Mesenteric fat pad (tissue), 1 donor: ENCODE results near the gene HES3. TPM values are rescaled to one million over a fixed set of nuclear protein-coding genes. Genes with fewer than 3 reads are reported as not detected.

Source experiments
- DNase-seq: peaks from one replicate; pipeline ENCODE4 v3.0.0-alpha.2; 2020; ENCODE audit warnings: low spot score
- total RNA-seq: library from RNA; stranded (reverse); fragmentation: NEBNext Ultra II Directional; extraction: Animal tissue kit (Norgen Biotek cat#: 25700); gene quantifications from one replicate; pipeline ENCODE4 v1.2.1, GENCODE V29; 2021
- donor health status: DM: yes; HTN: yes; CAD: no.

HES3 gene
- total RNA-seq, 1 donor from 2014 or later: not detected

DNA sequence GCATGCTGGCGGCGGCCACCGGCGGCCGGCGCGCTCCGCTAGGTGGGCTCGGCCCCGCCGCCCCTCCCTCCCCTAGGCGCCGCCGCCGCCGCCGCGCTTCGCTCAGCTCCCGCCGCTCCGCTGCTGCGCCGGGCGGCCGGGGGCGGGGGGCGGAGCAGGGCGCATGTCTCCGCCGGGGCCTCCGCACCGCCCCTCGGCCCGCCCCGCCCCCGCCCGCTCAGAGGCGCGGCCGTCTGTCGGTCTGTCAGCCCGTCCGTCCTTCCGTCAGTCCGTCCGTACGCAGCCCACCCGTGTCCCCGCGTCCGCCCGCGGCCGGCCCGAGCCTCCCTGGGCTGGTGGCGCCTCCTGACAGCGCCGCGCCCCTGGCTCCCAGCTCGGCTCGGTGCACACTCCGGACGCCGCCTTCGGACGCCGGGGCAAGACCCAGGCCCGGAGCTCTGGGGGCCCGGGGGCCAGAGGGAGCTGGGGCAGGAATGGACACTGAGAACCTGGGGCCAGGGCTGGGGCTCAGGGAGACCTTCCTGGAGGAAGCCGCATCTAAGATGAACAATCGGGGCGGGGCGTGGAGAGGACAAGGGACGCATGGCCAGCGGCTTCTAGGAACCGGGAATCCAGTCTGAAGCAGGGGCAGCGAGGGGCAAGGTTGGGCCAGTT, 17.1 kb downstream of the HES3 start, which contains the start of gene GPR153:
TSS of gene GPR153 (minus strand) at position 138 of the 654 bp plus-strand sequence. CDS start 6,193 bp downstream, outside the sequence.
- no peak for DNase-seq

GRCh38 chr1:6261615-6261995, 17.6 kb downstream of the HES3 start:
- no peak for DNase-seq

DNA sequence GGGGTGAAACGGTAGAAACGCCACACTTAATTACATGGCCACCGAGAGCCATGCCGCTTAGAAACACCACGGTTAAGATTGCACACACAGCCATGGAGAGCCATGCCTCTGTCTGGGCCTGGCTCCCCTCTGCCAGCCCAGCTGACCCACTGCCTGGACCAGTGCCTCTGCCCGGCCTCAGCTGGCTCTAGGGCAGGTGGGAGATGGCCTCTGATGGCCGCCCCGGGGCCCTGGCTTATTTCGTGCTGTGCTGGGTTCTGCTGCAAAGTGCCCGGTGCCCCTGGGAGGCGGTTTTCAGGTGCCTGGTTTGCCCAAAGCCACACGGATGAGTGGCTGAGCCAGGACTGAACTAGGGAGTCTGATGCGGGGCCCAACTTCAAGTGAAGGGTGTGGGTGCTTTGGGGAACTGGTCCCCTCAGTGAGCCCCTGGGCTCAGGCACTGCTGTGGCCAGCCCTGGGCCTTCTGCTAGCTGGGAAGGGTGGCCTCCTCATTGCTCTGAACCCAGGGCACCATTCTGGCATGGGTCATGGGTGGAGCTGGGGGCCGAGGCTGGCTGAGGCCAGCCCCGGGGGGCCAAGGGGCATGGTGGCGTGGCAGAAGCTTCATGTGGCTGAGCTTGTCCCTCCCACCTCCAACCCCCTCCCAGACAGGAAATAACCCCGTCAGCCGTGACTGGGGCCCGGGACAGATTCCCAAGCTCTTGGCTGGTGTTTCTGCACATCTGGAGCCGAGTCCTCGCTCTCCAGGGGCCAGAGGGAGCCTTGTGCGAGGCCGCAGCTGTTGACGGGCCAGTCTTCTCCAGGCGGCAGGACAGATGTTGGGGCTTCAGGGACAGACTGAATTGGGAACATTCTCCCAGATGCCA, 18.8 kb downstream of the HES3 start:
- no peak for DNase-seq

GRCh38 chr1:6263716-6264115, 19.7 kb downstream of the HES3 start:
- no peak for DNase-seq

DNA sequence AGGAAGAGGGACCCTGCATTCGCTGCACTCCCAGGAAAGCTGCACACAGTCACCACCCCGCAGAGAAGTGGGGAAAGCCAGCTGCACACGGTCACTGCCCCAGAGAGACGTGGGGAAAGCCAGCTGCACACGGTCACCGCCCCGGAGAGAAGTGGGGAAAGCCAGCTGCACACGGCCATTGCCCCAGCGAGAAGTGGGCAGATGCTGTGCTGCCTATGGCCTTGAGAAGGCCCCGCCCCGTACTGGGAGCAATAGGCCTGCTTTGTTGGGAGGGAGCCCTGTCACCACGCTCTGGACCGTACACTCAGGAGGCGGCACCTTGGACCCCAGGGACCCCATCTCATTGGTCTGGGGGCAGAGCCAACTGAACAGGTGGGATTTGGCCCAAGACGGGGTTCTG, 21.2 kb downstream of the HES3 start:
- no peak for DNase-seq

DNA sequence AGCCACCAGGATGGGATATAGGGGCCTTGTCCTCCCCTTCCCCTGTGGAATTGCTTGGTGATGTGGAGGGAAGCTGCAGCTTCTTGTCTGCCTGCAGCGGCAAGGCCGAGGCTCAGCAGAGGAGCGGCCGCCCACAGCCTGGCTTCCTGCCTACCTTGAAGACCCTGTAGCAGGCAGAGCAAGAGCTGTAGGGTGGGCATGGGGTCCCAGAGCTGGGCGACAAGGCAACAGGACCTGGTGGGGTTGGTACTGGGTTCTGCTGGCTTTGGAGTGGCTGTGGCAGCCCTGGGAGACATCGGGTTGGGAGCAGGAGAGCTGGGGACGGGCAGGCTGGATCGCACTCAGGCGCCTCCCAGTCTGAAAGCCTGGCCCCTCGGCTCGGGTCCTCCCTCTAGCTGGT, 22.7 kb downstream of the HES3 start:
- no peak for DNase-seq

DNA sequence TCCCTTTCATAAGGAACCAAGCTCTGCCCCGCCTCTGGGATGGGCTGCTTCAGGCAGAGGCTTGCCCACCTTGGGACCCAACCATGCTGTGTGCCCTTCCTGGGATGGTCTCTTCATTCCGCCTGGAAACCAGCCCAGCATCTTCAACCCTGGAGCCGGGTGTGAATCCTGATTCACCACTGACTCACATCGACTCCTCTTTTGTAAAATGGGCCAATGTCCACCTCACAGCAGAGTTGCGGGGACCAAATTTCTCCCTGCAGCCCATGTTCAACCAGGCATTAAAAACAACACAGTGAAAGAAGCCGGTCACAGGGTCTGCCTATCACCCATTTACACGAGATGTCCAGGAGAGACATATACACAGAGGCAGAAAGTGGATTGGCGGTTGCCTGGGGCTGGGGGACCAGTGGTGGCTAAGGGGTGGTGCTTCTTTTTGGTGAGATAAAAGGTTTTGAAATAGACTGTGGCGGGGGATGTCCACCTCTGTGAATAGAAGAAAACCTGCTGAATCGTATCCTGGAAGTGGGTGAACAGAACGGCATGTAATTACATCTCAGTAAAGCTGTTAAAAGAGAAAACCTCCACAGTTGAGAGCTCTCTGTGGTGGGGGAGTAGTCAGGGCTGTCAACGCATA, 23.8 kb downstream of the HES3 start:
- DNase-seq: no peak

DNA sequence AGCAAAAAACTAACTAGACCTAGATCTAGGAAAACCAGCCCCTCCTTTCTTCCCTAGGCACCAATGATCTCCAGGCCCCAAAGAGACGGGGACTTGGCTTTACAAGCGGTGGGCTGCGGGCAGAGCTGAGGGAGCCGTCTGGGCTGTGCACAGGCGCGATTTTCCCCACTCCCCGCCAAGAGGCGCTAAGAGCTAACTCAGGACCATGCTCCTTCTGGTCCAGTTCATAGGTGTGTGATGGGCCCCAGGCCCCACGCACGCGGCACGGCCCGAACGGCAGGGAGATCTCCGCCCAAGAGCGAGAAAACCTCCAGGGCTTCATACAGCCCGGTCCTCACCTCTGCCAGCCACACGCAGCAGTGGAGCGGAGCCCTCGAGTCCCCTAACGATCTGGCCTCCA, 24.4 kb downstream of the HES3 start:
- no peak for DNase-seq

GRCh38 chr1:6269296-6269695, 25.3 kb downstream of the HES3 start:
- DNase-seq: no peak

DNA sequence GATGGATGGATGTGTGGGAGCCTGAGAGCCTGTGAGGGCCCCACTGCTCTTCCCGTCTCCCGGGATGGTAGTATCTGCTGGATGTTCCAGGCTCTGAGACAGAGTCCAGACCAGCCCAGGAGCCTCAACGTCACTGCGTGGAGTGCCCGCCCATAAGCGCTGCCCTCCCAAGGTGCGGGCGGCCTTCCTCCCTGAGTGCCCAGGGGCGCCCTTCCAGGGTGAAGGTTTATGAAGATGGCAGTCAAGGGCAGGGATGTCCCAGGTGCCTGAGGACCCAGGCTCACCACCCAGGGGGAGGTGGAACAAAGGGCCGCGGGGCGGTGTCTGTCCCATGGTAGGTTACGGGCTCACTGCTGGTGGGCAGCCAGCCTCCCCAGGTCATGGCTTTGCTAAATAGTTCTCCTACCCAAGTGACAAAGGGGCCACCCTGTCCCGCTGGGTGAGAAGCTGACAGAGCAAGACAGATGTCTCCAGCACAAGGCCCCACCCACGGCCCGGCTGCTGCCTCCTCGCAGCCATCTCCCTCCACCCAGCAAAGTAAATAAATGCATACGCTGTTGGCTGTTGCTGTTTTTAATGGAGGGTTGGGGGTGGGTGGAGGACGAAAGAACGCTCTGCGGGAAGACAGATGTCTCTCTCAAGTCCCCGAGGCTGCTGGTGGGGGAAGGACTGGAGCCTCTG, 25.9 kb downstream of the HES3 start:
- DNase-seq: no peak

DNA sequence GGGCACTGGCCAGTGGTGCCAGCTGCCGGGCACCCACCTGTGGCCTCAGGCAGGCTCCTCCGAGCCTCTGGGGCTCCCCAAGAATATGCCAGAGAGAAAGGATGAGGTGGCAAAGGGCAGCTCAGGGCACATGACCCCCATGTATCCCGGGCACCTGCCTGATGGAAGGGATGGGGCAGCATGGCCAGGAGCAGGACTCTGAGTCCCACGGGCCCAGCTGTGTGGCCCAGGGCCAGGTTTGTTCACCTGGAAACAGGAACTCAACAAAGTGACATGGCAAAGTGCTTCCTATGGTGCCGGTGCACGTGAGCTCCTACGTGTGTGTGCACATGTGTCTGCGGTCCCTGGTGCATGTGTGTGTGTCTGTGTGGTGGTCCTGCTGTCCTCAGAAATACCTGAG, 26.4 kb downstream of the HES3 start:
- no peak for DNase-seq

GRCh38 chr1:6271006-6271405, 27.0 kb downstream of the HES3 start:
- no peak for DNase-seq

- DNase-seq: no peak
Measured at GRCh38 chr1:6271554-6271953, 27.6 kb downstream of the HES3 start.

DNA sequence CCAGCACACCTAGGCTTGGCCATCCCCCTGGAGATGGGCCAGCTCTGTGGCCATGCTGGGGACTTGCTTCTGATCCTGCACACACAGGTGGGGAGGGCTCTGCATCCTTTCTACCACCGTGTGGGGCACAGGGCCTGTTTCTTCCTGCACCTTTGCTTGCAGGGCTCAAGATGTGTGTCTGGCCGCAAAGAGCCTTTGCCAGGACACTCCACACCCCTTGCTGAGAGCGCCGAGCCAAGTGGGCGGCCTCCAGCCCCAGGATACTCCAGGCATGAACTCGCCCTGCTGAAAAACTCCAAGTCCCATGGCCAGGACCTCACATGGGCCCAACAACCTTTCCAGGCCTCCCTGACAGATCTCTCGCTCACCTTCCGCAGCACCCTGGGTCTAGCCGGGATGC, 28.5 kb downstream of the HES3 start:
- DNase-seq: no peak

DNA sequence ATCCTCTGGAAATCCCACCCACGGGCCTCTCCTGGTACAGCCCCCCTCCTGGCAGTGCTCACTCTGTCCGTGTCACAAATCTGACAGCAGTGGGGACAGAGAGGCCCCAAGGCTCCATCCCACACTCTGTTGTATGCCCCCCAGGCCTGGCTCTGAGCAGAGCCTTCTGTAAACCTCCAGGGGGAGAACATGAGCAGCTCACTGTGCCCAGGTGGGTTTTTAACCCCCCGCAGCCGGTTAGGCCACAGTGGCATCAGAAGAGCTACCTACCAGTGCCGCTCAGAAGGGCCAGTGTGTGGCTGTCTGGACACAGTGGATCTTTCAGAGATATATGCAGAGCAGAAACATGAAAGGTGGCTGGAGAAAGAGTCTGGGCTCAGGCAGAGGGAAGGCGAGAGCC, 28.9 kb downstream of the HES3 start:
- no peak for DNase-seq

GRCh38 chr1:6273380-6273891, 29.5 kb downstream of the HES3 start:
- no peak for DNase-seq

GRCh38 chr1:6274102-6274501, 30.1 kb downstream of the HES3 start:
- DNase-seq: no peak

DNA sequence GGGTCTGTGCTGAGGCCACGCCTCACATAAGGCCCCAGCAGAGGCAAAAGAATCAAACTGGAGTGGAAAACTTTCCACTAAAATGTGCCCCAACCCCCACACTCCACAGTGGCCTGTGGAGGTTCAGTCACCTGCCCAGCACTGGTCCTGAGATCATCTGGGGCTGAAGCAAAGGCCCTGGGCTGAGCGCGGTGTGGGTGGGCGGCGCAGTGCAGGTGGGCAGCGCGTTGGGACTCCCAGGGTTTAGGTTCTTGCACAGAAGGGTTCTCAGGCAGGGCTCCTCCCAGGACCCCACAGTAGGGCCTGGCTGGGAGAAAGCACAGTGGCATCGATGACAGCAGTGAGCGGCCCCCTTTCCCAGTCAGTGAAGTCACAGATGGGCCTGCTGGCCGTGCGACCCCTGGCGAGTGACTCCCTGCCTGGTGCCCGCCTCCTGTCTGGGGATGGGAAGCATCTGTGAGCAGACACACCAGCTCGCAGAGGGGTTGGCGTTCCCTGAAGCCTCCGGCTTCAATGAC, 30.7 kb downstream of the HES3 start:
- no peak for DNase-seq

- no peak for DNase-seq
Measured at GRCh38 chr1:6275826-6276782, 32.1 kb downstream of the HES3 start.
